Progenitor cell of endocrine pancreas (in vitro differentiated cells): ENCODE data around the gene MICU2. TPM values are rescaled to one million over a fixed set of nuclear protein-coding genes. Genes with fewer than 3 reads are reported as not detected.

ENCODE experiments used
- DNase-seq: peaks from one replicate; pipeline ENCODE4 v3.0.0; 2021; ENCODE audit warnings: low spot score; ENCODE audit not compliant: unreplicated experiment
- H3K27ac Mint-ChIP-seq: 2 replicates; pipeline ENCODE4 v1.8.0; 2021; ENCODE audit warnings: mild to moderate bottlenecking, moderate library complexity, mixed read lengths
- H3K27me3 Mint-ChIP-seq: 2 replicates; pipeline ENCODE4 v1.8.0; 2021; ENCODE audit warnings: mixed read lengths
- H3K36me3 Mint-ChIP-seq: 2 replicates; pipeline ENCODE4 v1.8.0; 2022; ENCODE audit warnings: mixed read lengths; ENCODE audit not compliant: insufficient read depth
- H3K4me1 Mint-ChIP-seq: 2 replicates; pipeline ENCODE4 v1.8.0; 2021; ENCODE audit warnings: low read depth, mixed read lengths
- H3K4me3 Mint-ChIP-seq: 2 replicates; pipeline ENCODE4 v1.8.0; 2021; ENCODE audit warnings: low read depth, mild to moderate bottlenecking, moderate library complexity, mixed read lengths
- H3K9me3 Mint-ChIP-seq: 2 replicates; pipeline ENCODE4 v1.8.0; 2021; ENCODE audit warnings: low read depth, mixed read lengths
- total RNA-seq: library from RNA; stranded (reverse); gene quantifications from 2 replicates; pipeline ENCODE4 v1.2.1, GENCODE V29; 2021
- TF ChIP-seq, protein P1 (sequence below): fragments of 200-600 bp; sonication (generic); IDR thresholded peaks from one replicate; pipeline ENCODE4 v1.5.0; 2021; ENCODE audit warnings: antibody characterized with exemption, mild to moderate bottlenecking; ENCODE audit not compliant: unreplicated experiment

The MICU2 gene
- total RNA-seq, 1 donor from 2014 or later = 45.3 TPM

GRCh38 chr13:21443171-21443570 lies 160.8 kb downstream of the MICU2 start:
- Mint-ChIP-seq H3K27ac (no peak overlapping the region), H3K4me3 (no peak overlapping the region), H3K4me1 (no peaks in the 10 kb centered on the region), H3K36me3 (peaks cover 50% of the 10 kb centered on the region), H3K27me3 (no peaks in the 10 kb centered on the region), H3K9me3 (peaks cover 33% of the 10 kb centered on the region)
- DNase-seq = no peak
- TF ChIP-seq, protein P1, sequence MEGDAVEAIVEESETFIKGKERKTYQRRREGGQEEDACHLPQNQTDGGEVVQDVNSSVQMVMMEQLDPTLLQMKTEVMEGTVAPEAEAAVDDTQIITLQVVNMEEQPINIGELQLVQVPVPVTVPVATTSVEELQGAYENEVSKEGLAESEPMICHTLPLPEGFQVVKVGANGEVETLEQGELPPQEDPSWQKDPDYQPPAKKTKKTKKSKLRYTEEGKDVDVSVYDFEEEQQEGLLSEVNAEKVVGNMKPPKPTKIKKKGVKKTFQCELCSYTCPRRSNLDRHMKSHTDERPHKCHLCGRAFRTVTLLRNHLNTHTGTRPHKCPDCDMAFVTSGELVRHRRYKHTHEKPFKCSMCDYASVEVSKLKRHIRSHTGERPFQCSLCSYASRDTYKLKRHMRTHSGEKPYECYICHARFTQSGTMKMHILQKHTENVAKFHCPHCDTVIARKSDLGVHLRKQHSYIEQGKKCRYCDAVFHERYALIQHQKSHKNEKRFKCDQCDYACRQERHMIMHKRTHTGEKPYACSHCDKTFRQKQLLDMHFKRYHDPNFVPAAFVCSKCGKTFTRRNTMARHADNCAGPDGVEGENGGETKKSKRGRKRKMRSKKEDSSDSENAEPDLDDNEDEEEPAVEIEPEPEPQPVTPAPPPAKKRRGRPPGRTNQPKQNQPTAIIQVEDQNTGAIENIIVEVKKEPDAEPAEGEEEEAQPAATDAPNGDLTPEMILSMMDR = no peak

Other genes starting within 250 kb of the MICU2 start
- 110 and 113 TPM in 2 replicates for gene ZDHHC20, start 144.9 kb downstream of the MICU2 start, total RNA-seq
- gene FGF9, start 66.9 kb upstream of the MICU2 start, total RNA-seq = 15.9 and 16.2 TPM in 2 replicates